ELR (cell line): Measurements from ENCODE around the gene ERFE.

Experiments
- DNase-seq: peaks from one replicate; pipeline ENCODE4 v3.0.0-alpha.2; 2015; ENCODE audit warnings: low read depth

The ERFE gene

GRCh38 chr2:238139196-238140039 is 19.4 kb upstream of the ERFE start:
- no peak for DNase-seq

GRCh38 chr2:238140040-238140439 is 18.7 kb upstream of the ERFE start:
- DNase-seq, result no peak

GRCh38 chr2:238140721-238141540 is 17.8 kb upstream of the ERFE start:
- DNase-seq, result no peak

GRCh38 chr2:238141541-238142318 is 17.0 kb upstream of the ERFE start:
- DNase-seq, result peak; percentile 58

- DNase-seq, result no peak
Measured at GRCh38 chr2:238142382-238143205, 16.2 kb upstream of the ERFE start.

- DNase-seq, result peak; percentile 77
Measured at GRCh38 chr2:238143239-238143951, 15.4 kb upstream of the ERFE start.

GRCh38 chr2:238144262-238144661 is 14.5 kb upstream of the ERFE start:
- DNase-seq, result no peak

- no peak for DNase-seq
Measured at GRCh38 chr2:238145046-238145445, 13.7 kb upstream of the ERFE start.

- no peak for DNase-seq
Measured at GRCh38 chr2:238145851-238146250, 12.9 kb upstream of the ERFE start.

- no peak for DNase-seq
Measured at GRCh38 chr2:238146884-238147544, 11.8 kb upstream of the ERFE start.

- DNase-seq, result no peak
Measured at GRCh38 chr2:238148981-238149380, 9.8 kb upstream of the ERFE start.

- DNase-seq, result no peak
Measured at GRCh38 chr2:238149841-238150572, 8.8 kb upstream of the ERFE start.

GRCh38 chr2:238150686-238151085 is 8.1 kb upstream of the ERFE start:
- no peak for DNase-seq

GRCh38 chr2:238151205-238151604 is 7.6 kb upstream of the ERFE start:
- DNase-seq, result no peak

GRCh38 chr2:238151628-238152235 is 7.0 kb upstream of the ERFE start:
- no peak for DNase-seq

- no peak for DNase-seq
Measured at GRCh38 chr2:238152771-238153688, 5.7 kb upstream of the ERFE start.

- no peak for DNase-seq
Measured at GRCh38 chr2:238154570-238154969, 4.2 kb upstream of the ERFE start.
